ENCODE measurements around the gene PPP1R14D. TPM values are rescaled to one million over a fixed set of nuclear protein-coding genes. Genes with fewer than 3 reads are reported as not detected.

The PPP1R14D gene
- total RNA-seq, 1 donor from 2014 or later: not detected

- peak; percentile 46 for DNase-seq (ENCODE audit: low read depth)
Measured at GRCh38 chr15:40782609-40783227, 45.8 kb downstream of the PPP1R14D start.

DNA sequence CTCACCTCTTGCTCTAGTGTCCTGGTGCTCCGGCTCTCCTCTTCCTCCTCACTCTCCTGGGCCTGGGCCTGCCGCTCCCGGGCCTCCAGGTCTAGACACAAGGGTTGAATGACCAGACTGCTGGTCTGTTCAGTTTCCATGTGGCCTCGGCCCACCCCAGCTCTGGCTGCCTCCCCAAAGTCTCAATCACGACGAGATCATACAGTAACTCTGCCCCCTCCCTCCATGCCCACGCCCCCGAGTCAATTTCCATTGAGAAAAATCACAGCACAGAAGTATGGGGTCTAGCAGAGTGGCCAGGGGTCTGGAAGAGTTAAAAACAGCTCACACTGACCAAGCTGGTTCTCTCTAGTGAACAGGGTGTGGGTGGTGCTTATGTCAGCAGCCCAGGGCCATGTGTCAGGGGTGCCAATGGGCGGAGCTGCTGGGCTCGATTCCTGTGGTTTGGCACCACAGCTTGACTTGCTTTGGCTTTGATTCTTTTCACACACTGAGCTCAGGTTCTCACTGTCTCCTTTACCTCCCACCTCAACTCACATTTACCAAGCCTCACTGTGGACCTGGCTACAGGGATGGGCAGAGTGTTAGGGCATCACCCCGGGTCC, 51.9 kb downstream of the PPP1R14D start:
- peak; percentile 92 for DNase-seq (ENCODE audit: low read depth)

- no peak for DNase-seq (ENCODE audit: low read depth)
Measured at GRCh38 chr15:40775740-40776536, 52.6 kb downstream of the PPP1R14D start.

DNA sequence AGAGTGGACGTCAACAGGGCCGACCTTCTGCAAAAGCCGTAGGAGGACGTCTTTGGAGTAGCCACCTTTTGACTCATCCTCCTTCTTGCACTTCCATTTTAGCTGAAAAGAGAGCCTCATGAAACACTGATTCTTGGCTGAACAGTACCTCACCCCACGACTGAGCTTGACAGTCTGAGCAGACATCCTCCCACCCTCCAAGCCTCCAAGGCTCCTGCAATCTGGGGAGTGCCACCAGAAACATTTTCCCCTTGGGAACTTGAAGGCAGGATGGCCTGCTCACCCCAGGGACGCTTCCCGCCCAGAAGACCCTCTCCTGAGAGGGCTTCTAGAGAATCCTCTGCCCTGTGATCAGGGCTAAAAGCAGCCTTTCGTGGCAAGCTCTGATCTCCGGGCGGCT, 53.5 kb downstream of the PPP1R14D start:
- DNase-seq (ENCODE audit: low read depth): no peak

DNA sequence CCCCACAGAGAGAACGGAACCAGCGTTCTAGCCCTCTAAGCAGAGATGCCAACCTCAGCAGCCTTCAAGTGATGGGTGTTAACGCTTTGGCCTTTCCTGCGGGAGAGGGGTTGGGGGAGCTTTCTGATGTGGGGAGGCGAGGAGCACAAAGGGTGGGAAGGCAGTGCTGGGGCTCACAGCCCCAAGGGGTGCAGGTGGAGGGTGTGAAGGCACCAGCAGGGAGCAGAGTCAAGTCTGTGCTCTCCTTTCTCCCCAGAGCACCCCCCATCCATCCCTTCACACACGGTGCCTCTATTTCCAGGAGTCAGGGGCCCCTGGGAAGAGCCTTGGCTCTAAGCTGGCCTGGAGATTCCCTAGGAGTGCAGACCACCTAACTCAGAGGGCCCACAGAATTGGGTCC, 54.6 kb downstream of the PPP1R14D start:
- no peak for DNase-seq (ENCODE audit: low read depth)

- no peak for DNase-seq (ENCODE audit: low read depth)
Measured at GRCh38 chr15:40773496-40773895, 55.0 kb downstream of the PPP1R14D start.

DNA sequence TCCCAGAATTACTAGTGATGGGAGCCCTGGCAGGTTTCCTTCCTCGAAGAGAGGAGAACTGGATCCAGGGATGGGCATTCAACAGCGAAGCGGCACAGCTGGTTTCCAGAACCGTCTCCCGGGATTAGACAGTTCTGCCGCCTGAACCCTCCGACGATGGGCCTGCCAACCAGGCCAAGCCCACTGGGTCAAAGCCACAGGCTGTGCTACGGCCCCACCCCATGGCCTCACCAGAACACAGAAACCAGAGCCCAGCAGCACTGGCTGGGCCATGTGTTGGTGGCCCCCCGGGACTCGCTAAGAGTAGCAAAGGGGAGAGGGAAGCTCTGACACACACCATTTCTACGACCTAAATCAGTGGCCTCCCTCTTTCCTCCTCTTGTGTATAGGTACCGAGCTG, 56.5 kb downstream of the PPP1R14D start:
- DNase-seq (ENCODE audit: low read depth): no peak

- no peak for DNase-seq (ENCODE audit: low read depth)
Measured at GRCh38 chr15:40771242-40771641, 57.3 kb downstream of the PPP1R14D start.

- no peak for DNase-seq (ENCODE audit: low read depth)
Measured at GRCh38 chr15:40770147-40770721, 58.3 kb downstream of the PPP1R14D start.

GRCh38 chr15:40769274-40770146, 59.0 kb downstream of the PPP1R14D start, which contains the start of gene C15orf62:
TSS of gene C15orf62 (plus strand) at chr15:40769980. CDS start at chr15:40770496, 516 bp downstream.
- peak; percentile 93 for DNase-seq (ENCODE audit: low read depth)

DNA sequence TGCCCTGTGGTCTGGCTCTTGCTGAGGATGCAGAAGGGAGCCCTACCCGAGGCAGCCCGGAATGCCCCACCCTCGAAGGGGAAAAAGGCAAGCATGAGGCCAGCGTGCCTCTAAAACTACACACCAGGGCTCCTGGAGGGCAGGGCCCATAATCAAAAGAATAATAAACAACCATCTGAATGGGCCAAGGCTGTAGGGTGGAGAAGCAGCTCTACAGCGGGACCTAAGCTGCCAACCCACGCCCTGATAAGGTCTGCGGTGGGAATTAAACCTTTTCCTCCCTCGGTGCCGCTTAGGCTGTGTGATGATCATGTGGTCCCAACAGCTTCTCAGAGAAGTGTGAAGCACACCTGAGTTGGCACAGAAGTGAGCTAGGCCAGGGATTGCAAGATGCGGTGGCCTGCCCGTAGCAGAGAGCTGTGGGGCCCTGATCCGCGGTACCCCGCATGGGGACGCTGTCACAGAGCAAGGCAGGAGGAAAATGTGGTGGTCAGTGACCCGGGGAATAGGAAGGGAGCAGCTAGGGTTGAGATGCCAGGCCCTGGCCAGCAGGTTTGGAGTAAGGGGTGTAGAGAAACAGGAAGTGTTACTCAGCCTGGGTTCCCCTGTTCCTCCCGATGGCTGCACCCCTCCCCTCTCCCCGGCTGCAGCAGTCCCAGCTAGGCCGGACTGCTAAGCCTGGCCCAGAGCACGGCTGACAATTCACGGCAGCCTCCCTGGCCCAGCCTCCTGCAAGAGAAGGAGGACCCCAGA, 59.8 kb downstream of the PPP1R14D start:
- no peak for DNase-seq (ENCODE audit: low read depth)

- no peak for DNase-seq (ENCODE audit: low read depth)
Measured at GRCh38 chr15:40767838-40768500, 60.5 kb downstream of the PPP1R14D start.

GRCh38 chr15:40766906-40767837, 61.3 kb downstream of the PPP1R14D start:
- peak; percentile 56 for DNase-seq (ENCODE audit: low read depth)

GRCh38 chr15:40766194-40766815, 62.2 kb downstream of the PPP1R14D start:
- no peak for DNase-seq (ENCODE audit: low read depth)

Measured in renal cortical epithelial cell (primary cell).